GM18873 (cell line): ENCODE data around the gene PTPRM.

ENCODE experiments used
- ATAC-seq: cut with Tn5 transposase; IDR thresholded peaks from one replicate; pipeline ENCODE4 v1.9.1; 2021; ENCODE audit warnings: mild to moderate bottlenecking, moderate library complexity, moderate number of reproducible peaks; ENCODE audit not compliant: unreplicated experiment, low FRiP score

PTPRM gene

DNA sequence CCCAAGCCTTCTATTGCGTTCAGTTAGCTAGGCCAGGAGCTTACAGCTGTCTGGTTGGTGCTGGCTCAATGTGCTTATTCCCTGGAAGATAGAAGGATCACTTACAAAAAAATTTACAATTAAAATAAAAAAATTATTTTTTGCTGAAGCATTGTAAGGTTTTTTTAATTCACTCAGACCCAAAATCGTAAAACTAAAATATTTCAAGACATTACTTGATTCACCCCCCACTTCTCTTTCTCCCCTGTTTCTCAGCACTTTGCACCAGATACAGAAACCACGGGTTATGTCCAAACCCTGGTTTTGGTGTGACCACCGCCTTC is 911 bp upstream of the PTPRM start:
- ATAC-seq = no peak

DNA sequence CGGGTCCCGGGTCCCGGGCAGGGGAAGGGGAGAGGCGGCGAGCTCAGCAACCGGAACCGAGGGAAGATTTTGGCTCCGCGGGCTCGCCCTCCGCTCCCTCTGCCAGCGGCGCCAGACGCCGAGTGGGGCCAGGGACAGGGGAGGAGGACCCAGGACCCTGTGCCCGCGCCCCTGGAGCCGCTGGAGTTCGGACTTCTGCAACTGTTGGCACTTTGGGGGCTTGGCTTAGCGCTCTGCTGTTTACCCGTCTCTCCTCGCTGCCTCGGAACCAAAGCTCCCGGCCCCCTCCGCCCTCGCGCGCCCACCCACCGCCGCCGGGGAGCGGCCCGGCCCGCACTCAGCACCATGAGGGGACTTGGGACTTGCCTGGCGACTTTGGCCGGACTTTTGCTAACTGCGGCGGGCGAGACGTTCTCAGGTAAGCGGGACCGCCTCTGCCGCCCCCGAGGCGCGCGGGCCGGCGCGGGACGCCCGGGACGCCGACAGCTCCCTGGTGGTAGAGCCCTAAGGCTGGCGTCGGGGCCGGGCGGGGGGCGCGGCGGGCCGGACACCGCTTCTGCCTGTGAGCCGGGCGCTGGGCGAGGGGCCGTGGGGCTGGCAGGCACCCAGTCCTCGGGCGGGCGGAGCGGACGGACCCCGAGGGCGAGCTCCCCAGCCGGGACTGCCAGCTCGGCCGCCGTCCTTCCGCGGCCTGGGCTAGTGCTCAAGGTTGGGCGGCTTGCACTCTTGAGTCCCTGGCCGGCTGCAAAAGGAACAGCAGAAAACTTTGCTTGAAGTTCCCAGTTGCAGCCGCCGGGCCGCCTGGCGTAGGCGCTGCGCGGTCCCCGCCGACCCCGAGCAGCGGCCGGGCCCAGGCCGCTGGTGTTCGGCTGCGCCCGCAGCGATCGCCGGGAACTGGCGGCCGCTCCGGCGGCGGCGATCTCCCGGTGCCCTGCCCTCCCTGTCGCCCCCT is 634 bp downstream of the PTPRM start:
- no peak for ATAC-seq

DNA sequence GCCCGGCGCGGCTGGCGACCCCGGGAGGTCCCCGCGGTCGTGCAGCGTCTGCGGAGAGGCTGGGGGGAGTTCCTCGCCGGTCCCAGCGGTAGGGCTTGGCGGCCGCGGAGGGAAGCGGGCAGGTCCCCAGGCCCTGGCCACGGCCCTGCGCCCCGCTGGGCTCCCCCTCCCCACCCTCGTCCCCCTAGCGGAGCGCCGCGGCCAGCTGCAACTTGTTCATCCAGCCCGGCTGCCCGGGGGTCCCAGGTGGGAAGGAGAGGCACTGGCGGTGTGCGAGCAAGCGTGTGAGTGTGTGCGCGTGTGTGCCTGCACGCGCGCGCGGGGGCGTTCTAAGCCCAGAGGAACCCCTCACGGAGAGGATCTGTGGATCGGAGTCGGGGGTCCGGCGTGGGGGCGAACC is 1.3 kb downstream of the PTPRM start:
- no peak for ATAC-seq

GRCh38 chr18:7571626-7572025 is 4.5 kb downstream of the PTPRM start:
- ATAC-seq = no peak

DNA sequence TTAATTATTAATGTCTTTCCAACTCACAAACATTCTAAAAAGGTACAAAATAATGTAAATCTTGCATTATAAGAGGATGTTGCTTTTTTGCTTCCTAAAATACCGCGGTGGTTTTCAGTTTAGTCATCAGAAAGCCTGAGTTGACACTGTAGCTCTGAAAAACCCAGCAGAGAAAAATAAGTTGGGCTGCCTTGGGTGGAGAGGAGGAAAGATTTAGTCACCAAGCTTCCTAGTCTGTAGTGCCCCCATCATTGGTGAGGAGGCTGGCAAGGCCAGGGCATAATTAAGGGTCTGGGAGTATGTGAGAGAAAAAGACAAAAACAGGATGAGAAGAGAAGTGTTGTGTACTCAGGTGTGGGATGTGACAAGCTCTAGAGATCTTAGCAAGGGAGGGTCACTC is 5.7 kb downstream of the PTPRM start:
- no peak for ATAC-seq

- no peak for ATAC-seq
Measured at GRCh38 chr18:7575465-7576028, 8.4 kb downstream of the PTPRM start.

DNA sequence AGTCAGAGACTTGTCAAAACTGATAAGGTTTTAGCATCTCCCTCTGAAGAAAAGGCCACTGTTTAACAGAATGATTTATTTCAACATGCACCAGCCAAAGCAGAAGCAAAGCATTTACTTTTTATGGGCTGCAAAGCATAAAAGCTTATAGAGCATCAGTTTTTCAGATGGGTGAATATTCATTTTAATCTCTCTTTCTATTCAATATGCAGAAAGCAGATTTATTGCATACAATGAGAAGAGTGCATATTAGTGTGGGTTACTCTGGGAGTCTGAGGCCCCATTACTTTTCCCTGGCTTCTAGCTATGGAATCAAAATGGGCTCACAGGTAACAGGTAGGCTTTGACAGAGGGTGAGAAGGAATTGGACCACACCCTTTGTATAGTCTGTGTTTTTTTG is 9.0 kb downstream of the PTPRM start:
- ATAC-seq = no peak

- no peak for ATAC-seq
Measured at GRCh38 chr18:7576685-7577084, 9.6 kb downstream of the PTPRM start.

DNA sequence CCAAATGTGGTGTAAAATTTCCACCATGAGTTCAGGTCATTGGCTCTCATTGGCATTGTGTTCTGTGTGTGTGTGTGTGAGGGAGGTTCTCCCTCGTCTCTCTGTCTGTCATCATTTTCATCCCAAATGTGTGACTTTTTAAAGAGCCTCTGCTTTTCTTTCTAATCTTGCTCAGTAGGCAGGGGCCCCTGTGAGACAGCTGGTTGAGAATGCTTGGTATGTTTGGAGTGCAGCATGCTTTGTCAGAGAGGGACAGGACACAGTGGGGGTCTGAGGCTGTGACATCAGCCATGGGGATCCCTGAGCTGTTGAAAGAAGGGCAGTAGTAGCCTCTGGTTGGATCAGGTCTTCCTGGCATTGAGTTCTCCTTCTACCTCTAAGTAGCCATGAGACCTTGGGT is 10.6 kb downstream of the PTPRM start:
- ATAC-seq = no peak

DNA sequence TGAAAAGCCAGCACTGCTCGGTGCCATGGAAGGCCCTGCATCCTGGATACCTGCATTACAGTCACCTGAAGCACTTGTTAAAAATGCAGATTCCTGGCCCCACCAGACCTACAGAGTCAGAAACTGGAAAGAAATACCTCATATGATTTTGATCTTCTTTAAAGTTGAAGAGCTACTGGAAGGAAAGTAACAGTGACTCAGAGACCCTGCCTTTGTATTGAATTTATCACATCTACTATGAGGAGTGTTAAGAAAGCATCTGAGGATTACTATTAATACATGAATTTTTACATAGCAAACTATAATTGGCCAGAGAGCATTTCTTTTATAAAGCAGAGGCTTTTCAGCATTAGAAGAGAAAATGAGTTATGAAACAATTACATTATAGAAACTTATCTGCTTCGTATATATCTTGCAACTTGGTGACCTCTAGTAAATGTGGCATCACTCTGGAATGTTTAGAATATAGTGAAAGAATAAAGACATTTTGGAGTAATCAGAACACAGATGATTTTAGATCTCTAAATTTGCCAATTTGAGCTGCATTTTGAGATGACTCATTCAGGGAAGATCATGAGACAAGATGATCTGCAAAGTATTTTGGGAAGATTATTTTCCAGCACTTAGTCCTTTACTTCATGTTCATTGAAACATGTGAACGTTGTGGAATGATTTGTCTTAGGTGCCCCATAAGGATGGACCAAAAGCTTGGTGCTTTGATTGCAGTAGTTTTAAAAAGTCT is 12.2 kb downstream of the PTPRM start:
- no peak for ATAC-seq

DNA sequence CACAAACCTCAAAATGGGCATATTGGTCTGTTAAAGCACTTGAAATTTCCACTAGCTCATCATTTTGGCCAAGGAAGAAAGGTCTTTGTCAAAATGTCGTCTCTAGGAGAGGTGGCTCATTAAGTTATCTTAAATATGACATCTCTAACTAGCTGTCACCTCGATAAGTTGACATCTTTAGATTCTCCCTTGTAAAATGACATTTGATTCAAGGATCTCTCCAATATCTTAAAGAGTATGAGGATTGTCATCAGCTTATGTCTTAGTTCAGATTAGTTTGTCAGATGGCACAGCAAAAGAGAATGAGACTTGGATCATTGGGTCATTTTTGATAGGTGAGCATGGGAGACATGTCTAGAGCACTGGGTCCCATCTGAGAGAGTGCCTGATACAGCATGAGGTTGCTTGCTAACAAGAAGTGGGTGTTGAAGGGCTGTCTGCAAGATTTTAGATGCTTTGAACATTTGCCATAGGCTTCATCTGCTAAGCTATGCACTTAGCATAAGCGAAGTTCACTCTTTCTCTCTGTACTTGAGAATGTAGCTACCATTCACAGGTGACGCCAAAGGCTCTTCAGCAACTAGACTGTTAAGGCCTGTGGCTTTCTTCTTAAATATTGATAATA is 12.9 kb downstream of the PTPRM start:
- ATAC-seq = no peak

GRCh38 chr18:7584646-7585275 is 17.6 kb downstream of the PTPRM start:
- no peak for ATAC-seq

- ATAC-seq = no peak
Measured at GRCh38 chr18:7585276-7585670, 18.2 kb downstream of the PTPRM start.

GRCh38 chr18:7586379-7586778 is 19.3 kb downstream of the PTPRM start:
- ATAC-seq = no peak

- ATAC-seq = no peak
Measured at GRCh38 chr18:7590826-7591560, 23.9 kb downstream of the PTPRM start.

- ATAC-seq = no peak
Measured at GRCh38 chr18:7592305-7593071, 25.4 kb downstream of the PTPRM start.

DNA sequence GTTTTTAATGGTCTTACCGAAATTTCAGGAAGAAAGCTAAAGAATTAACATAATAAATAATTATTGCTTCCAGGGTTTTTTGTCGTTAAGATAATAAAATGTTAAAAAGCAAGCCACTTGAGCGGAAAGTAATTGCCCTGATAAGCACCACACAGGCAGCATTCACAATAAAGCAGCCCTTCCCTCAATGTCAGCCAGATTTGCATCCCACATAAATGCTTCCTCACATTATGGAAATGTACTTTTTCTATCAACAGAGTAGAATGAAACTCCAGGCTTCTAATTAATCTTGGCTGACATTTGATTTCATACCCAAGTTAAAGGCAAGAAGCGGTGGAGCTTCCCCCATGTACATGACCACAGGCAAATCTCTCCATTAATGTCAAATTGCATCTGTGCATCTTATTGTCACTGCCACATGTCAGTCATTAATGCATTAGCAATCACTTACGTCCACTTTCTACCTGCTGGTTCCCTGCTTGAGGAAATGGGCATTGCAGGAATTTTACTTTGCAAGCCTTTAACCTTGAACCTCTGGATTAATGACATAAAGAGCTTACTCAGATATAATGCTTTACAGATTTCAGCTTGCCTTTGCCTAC is 26.2 kb downstream of the PTPRM start:
- ATAC-seq = no peak

DNA sequence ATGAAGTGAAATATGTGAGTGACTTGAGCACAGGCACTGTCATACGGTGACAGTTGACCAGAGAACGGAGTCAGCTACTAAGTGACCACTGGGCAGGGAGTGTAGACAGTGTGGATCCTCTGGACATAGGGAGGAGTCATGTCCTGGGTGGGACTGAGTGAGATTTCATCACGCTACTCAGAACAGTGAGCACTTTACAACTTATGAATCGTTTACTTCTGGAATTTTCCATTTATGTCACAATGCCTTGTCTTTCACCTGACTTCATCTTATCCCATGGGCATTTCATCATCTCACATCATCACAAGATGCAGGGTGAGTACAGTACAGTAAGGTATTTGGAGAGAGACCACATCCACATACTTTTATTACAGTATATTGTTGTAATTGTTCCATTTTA is 29.0 kb downstream of the PTPRM start:
- ATAC-seq = no peak

GRCh38 chr18:7597500-7597899 is 30.4 kb downstream of the PTPRM start:
- ATAC-seq = no peak
